Activated effector memory CD4-positive, alpha-beta T cell treated with Interleukin-2 at 50 U/mL for 16 hours (primary cell): Measurements from ENCODE around the gene THOC6.
"Not testable (repeated sequence)": the region's sequence is repeated elsewhere in the genome, so short reads cannot be mapped to it uniquely, and the experiment has no call there.

Source experiments
- DNase-seq: peaks from one replicate; pipeline ENCODE4 v3.0.0-alpha.2; 2020

Gene THOC6

DNA sequence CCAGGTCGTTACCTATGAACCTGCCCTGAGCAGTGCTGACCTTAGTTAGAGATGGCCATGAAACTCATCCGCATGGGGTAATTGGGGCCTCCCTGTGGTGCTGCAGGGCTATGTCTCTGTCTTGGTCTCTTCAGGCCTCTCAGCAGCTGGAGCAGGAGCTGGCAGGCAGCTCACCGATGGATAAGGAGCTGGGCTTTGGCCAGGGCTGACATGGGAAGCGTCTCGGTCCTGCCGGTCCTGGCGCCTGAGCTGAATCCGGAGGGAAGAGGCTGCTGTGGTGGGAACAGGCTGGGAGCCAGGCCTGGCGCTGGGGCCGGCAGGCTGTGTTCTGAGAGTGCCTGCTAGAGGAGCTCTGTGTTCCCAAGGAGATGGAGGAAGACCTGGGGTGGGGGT is 51.7 kb downstream of the THOC6 start:
- DNase-seq: no peak

- DNase-seq: not testable (repeated sequence)
Observed at GRCh38 chr16:3075946-3076345, 52.1 kb downstream of the THOC6 start.

DNA sequence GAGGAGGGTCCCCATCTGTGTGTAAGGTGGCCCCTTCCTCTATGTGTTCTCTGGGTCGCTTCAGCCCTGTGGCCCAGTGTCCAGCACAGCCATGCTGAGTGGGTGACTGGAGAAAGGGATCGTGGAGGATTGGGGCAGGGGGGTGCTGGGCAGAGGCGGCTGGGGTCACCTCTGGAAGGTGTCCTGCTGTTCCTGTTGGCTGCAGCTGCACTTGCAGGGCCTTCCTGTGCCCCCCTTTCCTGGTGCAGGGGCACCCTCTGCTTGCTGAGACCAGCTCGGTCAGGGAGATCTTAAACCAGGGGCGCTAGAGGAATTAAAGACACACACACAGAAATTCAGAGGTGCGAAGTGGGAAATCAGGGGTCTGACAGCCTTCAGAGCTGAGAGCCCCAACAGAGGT is 52.7 kb downstream of the THOC6 start:
- no peak for DNase-seq
